Activated CD4-positive, CD25-positive, alpha-beta regulatory T cell treated with anti-CD3 and anti-CD28 coated beads, Interleukin-2, amount 50 U/mL, for 16 hours (primary cell): ENCODE results near the gene IQSEC3.
"Not testable (repeated sequence)": the region's sequence is repeated elsewhere in the genome, so short reads cannot be mapped to it uniquely, and the experiment has no call there.

Experiments
- DNase-seq: peaks from one replicate; pipeline ENCODE4 v3.0.0-alpha.2; 2020; ENCODE audit warnings: low read depth, low spot score

IQSEC3 gene

DNA sequence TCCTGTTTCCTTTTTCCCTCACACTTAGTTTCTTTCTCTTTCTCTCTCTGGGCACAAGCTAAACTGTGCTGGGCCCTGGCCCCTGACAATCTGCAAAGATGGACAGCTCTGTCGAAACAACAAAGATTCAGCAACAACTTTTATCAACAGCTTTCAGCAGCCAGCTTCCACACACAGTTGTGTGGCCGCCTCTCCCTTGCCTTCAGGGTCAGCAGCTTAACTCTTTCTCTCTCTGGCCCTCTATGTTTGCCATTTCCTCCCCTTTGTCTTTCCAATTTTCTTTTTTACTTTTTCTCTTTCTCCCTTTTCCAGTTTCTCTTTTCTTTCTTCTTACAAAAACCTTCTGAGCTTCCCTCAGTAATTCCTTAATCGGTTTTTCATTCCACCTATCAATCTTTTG is 43.3 kb downstream of the IQSEC3 start:
- no peak for DNase-seq

- DNase-seq, result no peak
These were observed 45.3 kb downstream of the IQSEC3 start for GRCh38 chr12:111699-112493.

DNA sequence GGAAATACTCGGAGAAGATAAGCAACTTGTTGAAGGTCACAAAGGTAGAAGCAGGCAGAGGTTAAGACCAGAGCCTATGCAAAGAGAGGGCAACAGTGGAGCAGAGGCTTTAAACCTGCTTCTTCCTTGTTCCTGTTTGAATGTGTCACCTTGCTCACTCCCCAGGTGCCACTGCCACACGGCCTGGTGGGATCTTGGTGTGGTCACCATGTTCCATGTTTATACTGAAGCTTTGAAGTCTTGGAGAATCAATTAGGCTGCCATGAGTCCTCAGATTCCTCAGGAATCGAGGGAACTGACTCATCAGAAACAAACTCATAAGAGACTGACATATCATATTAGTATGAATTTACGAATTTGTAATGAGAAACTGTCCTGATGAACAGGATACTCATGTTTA is 46.8 kb downstream of the IQSEC3 start:
- no peak for DNase-seq

GRCh38 chr12:114626-115211 is 48.2 kb downstream of the IQSEC3 start:
- DNase-seq, result no peak

GRCh38 chr12:115518-115917 is 49.0 kb downstream of the IQSEC3 start:
- DNase-seq, result no peak

GRCh38 chr12:115960-116915 is 49.7 kb downstream of the IQSEC3 start:
- DNase-seq, result no peak

DNA sequence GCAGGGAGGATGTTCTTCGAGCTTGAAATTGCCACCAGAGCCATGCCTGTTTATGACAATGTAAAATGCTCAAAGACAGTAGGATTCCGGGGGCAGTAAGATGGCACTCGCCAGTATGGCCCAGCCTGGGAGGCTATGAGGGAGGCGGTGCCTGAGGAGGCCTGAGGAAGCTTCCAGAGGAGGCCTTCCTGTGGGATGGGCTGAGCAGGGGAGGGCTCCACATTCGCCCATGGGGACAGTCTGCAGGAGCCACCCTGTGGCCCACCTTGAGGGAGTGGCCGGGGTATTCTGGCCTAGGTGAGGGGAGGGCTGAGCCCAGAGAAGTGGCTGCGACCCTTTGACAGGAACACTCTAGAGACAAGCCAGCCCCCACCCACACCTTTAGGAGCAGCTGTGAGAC is 50.7 kb downstream of the IQSEC3 start:
- DNase-seq, result no peak

GRCh38 chr12:117816-118345 is 51.3 kb downstream of the IQSEC3 start:
- DNase-seq, result no peak

GRCh38 chr12:118591-118990 is 52.0 kb downstream of the IQSEC3 start:
- no peak for DNase-seq

- no peak for DNase-seq
These were observed 54.4 kb downstream of the IQSEC3 start for GRCh38 chr12:120951-121350.

DNA sequence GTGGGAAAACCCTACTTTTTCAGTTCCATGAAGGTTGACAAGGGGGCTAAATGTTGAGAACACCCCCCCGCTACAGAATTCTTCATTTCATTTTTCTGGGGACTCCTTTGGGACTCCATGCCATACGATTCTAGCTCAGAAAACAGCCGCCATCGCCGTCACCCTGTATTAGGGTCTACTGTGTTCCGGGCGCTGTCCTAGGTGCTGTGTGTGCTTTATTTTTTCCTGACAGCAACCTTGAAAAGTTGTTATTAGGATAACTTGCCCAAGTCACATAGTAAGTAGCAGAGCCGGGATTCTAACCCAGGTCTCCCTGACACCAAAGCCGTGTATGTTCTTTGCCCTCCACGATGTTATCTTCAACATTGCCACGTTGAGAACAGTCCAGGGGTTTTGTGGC is 55.1 kb downstream of the IQSEC3 start:
- DNase-seq, result no peak

DNA sequence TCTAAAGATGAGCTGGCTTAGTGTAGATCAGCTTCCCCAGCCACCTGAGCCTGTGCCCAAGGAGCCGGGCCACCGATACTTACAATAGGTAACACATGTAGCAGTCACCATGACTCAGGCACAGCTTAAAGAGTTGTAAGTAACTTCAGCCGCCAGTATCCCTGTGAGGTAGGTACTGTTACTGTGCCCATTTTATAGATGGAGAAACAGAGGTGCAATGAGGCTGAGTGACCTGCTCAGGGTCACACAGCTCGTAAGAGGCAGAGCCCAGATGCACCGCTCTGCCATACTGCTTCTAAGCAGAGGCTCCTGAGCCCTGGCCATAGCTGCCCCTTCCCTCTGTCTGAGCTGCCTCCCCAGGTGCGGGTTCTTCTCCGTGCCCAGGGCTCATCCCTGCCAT is 58.5 kb downstream of the IQSEC3 start:
- no peak for DNase-seq

DNA sequence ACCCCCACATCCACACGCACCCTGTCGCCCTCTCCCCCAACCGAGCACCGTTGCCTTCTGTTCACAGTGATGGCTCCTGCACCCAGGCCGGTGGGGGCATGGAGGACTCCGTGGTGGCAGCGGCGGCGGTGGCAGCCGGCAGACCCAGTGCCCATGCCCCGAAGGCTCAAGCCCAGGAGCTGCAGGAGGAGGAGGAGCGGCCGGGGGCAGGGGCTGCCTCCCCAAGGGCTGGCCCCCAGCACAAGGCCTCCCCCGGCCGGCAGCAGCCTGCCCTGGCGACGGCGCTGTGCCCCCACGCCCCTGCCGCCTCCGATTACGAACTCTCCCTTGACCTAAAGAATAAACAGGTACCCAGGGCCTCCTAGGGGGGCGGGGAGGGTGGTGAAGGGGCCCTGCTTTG is 59.0 kb downstream of the IQSEC3 start:
- no peak for DNase-seq

DNA sequence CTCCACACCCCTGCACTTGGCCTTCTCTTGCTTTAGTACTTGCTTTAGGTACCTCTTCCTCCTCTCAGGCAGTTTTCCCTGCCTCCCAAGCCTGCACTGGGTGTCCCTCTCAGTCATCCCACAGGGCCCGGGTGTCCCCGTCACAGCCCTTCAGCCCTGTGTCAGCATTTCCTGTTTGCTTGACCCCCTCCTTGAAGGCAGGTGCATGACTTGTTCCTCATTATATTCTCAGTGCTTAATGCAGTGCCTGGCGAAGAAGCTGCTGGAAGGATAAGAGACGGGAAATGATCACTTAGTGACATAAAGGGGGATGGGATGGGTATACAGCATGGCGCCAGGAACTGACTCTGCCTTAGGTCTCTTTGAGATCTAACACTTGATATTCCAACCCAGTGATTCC is 61.5 kb downstream of the IQSEC3 start:
- DNase-seq, result no peak

DNA sequence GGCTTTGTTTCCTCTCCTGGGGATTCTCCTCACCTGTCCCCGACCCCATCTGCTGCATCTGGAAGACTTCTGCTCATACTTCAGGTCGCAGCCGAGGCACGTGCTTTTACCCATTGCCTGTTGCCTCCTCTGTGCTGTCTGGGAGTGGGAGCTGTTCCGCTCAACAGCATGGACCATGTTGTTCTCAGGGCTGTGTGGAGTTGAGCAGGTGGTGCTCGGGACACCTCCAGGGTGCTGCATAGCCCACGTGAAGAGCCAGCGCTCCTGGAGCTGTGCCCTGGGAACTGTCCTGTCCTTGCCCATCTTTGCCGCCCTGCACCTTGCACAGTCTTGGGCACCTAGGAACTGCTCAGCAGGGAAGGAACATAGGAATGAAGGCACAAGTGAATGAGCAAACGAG is 62.4 kb downstream of the IQSEC3 start:
- DNase-seq, result no peak

- DNase-seq, result no peak
These were observed 64.0 kb downstream of the IQSEC3 start for GRCh38 chr12:130519-130918.

DNA sequence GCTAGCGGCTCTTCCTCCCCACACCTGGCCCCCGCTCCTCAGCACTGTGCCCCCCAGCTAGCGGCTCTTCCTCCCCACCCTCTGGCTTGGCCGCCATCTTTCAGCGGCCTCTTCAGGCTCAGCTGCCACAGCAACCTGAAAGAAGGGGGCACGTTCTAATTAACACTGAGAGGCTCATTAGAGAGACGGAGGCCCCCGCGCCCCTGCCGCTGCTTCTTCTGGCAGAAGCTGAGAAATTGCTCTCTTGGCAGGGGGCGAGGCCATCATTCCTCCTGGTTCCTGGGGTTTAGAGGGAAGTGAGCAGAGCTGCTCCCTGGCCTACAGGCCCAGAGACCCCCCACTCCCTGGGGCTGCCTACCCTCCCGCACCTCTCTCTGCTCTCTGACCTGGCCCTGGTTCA is 64.4 kb downstream of the IQSEC3 start:
- no peak for DNase-seq

DNA sequence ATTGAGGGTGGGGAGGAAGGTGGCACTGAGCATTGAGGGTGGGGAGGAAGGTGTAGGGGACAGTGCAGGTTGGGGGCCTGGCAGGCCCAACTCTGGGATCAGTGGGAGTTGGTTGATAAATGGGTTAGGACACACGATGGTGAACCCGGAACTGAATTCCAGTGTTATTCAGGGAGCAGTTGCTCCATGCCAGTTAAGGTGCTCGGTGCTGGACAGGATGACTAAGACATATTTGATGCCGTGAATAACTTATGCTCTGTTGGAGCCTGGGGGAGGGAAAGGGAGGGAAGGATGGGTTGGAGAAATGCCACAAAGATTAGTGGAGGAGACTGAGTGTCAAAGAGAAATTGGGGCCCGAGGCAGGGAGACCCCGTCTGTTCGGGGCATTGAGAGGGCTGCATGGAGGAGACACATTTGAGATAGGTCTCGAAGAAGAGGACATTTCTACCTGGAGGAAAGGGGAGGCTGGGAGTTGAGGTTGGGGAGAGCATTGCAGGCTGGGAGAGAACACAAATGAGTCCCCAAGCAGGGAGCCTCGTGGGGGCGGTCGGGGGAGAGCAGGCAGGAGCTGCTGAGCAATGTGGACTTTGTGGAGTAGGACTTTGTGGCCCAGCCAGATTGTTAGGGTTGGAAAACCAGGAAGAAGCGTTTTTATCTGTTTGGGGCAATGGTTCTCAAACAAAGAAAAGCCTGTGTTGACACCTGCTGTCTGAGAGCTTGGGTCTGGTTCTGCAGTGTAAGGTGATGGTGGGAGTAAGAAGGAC is 65.3 kb downstream of the IQSEC3 start:
- DNase-seq, result no peak

- DNase-seq, result not testable (repeated sequence)
These were observed 67.2 kb downstream of the IQSEC3 start for GRCh38 chr12:133616-134232.

- no peak for DNase-seq
These were observed 68.6 kb downstream of the IQSEC3 start for GRCh38 chr12:135138-135537.
